ENCODE measurements around the gene LGI2. TPM values are rescaled to one million over a fixed set of nuclear protein-coding genes. Genes with fewer than 3 reads are reported as not detected.

LGI2 gene
- polyA plus RNA-seq, 2 donors: 0.08 to 0.27 TPM

DNA sequence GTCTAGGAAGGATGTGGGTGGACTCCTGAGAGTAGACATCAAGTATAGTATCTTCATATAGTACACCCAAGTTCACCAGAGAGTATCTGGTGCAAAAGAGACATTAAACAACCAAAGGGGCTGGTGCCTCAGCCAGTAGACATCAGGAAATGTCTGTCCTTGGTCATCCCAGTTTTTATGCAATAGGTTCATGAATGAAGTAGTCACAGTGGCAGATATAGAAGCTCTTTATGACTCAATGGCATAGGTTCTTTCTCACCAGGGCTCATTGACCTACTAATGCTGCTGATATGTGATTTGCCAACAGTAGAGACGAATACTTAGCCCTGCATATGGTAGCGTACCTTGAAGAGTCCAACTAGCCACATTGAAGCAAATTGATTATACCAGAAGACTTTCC lies 72.9 kb downstream of the LGI2 start:
- Histone ChIP-seq H3K36me3 (ENCODE audit: control insufficient read depth in 2 of 2, insufficient read depth in 2 of 2, low read length in 1 of 2) (no peaks in the 10 kb centered on the region), H3K4me1 (ENCODE audit: control insufficient read depth in 2 of 2, insufficient read depth in 2 of 2, low read length in 1 of 2) (no peaks in the 10 kb centered on the region), H3K27ac (ENCODE audit: low read depth in 2 of 2, low read length in 1 of 2) (no peak overlapping the region), H3K9me3 (ENCODE audit: control insufficient read depth in 2 of 2, insufficient read depth in 1 of 2, low read depth in 1 of 2, low read length in 1 of 2) (no peaks in the 10 kb centered on the region), H3K27me3 (ENCODE audit: control insufficient read depth in 1 of 2, insufficient read depth in 2 of 2, low read length in 2 of 2) (no peaks in the 10 kb centered on the region), H3K4me3 (ENCODE audit: low read depth in 1 of 2, low read length in 2 of 2) (no peak overlapping the region)
- 79 to 92% methylated on average over 2 of the region's 2 CpGs for WGBS, 2 donors

GRCh38 chr4:24956763-24957162 lies 74.0 kb downstream of the LGI2 start:
- H3K27me3 ChIP-seq (ENCODE audit: control insufficient read depth in 1 of 2, insufficient read depth in 2 of 2, low read length in 2 of 2): no peaks in the 10 kb centered on the region
- H3K9me3 ChIP-seq (ENCODE audit: control insufficient read depth in 2 of 2, insufficient read depth in 1 of 2, low read depth in 1 of 2, low read length in 1 of 2): no peaks in the 10 kb centered on the region
- H3K4me3 ChIP-seq (ENCODE audit: low read depth in 1 of 2, low read length in 2 of 2): no peak overlapping the region
- H3K4me1 ChIP-seq (ENCODE audit: control insufficient read depth in 2 of 2, insufficient read depth in 2 of 2, low read length in 1 of 2): no peaks in the 10 kb centered on the region
- H3K27ac ChIP-seq (ENCODE audit: low read depth in 2 of 2, low read length in 1 of 2): no peak overlapping the region
- WGBS, 2 donors: 92 to 95% methylated on average over 2 of the region's 2 CpGs
- no peaks in the 10 kb centered on the region for H3K36me3 ChIP-seq (ENCODE audit: control insufficient read depth in 2 of 2, insufficient read depth in 2 of 2, low read length in 1 of 2)

GRCh38 chr4:24956091-24956490 lies 74.7 kb downstream of the LGI2 start:
- no peaks in the 10 kb centered on the region for H3K9me3 ChIP-seq (ENCODE audit: control insufficient read depth in 2 of 2, insufficient read depth in 1 of 2, low read depth in 1 of 2, low read length in 1 of 2)
- H3K4me1 ChIP-seq (ENCODE audit: control insufficient read depth in 2 of 2, insufficient read depth in 2 of 2, low read length in 1 of 2): no peaks in the 10 kb centered on the region
- 91 to 93% methylated on average over 2 of the region's 2 CpGs for WGBS, 2 donors
- no peak overlapping the region for H3K27ac ChIP-seq (ENCODE audit: low read depth in 2 of 2, low read length in 1 of 2)
- no peak overlapping the region for H3K4me3 ChIP-seq (ENCODE audit: low read depth in 1 of 2, low read length in 2 of 2)
- H3K27me3 ChIP-seq (ENCODE audit: control insufficient read depth in 1 of 2, insufficient read depth in 2 of 2, low read length in 2 of 2): no peaks in the 10 kb centered on the region
- no peaks in the 10 kb centered on the region for H3K36me3 ChIP-seq (ENCODE audit: control insufficient read depth in 2 of 2, insufficient read depth in 2 of 2, low read length in 1 of 2)

DNA sequence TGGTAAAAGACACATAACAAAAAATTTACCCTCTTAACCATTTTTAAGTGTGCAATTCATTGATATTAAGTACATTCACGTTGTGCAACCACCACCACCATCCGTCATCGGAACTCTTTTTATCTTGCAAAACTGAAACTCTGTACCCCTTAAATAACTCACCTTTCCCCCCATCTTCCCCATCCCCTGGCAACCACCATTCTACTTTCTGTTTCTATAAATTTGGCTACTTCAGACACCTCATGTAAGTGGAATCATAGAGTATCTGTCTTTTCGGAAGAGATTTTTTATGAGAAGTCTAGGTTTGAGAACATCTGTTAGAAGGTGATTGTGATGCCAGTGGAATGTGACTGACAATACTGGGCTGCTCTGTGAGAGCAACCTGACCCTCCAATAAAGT lies 78.1 kb downstream of the LGI2 start:
- H3K27ac ChIP-seq (ENCODE audit: low read depth in 2 of 2, low read length in 1 of 2): no peak overlapping the region
- no peaks in the 10 kb centered on the region for H3K4me1 ChIP-seq (ENCODE audit: control insufficient read depth in 2 of 2, insufficient read depth in 2 of 2, low read length in 1 of 2)
- H3K9me3 ChIP-seq (ENCODE audit: control insufficient read depth in 2 of 2, insufficient read depth in 1 of 2, low read depth in 1 of 2, low read length in 1 of 2): no peaks in the 10 kb centered on the region
- H3K36me3 ChIP-seq (ENCODE audit: control insufficient read depth in 2 of 2, insufficient read depth in 2 of 2, low read length in 1 of 2): no peaks in the 10 kb centered on the region
- WGBS, 2 donors: 86 to 90% methylated on average over 4 of the region's 4 CpGs
- H3K27me3 ChIP-seq (ENCODE audit: control insufficient read depth in 1 of 2, insufficient read depth in 2 of 2, low read length in 2 of 2): no peaks in the 10 kb centered on the region
- H3K4me3 ChIP-seq (ENCODE audit: low read depth in 1 of 2, low read length in 2 of 2): no peak overlapping the region

GRCh38 chr4:24949970-24950369 lies 80.8 kb downstream of the LGI2 start:
- Histone ChIP-seq H3K9me3 (ENCODE audit: control insufficient read depth in 2 of 2, insufficient read depth in 1 of 2, low read depth in 1 of 2, low read length in 1 of 2) (no peaks in the 10 kb centered on the region), H3K27ac (ENCODE audit: low read depth in 2 of 2, low read length in 1 of 2) (no peak overlapping the region), H3K4me3 (ENCODE audit: low read depth in 1 of 2, low read length in 2 of 2) (no peak overlapping the region), H3K27me3 (ENCODE audit: control insufficient read depth in 1 of 2, insufficient read depth in 2 of 2, low read length in 2 of 2) (no peaks in the 10 kb centered on the region), H3K36me3 (ENCODE audit: control insufficient read depth in 2 of 2, insufficient read depth in 2 of 2, low read length in 1 of 2) (no peaks in the 10 kb centered on the region), H3K4me1 (ENCODE audit: control insufficient read depth in 2 of 2, insufficient read depth in 2 of 2, low read length in 1 of 2) (no peaks in the 10 kb centered on the region)

Other genes starting within 250 kb of the LGI2 start
- 10 to 100 TPM in 1 of 2 donors, 1 to 10 TPM in 1; 5.8 to 21.1 TPM for gene SOD3, start 235.4 kb downstream of the LGI2 start, polyA plus RNA-seq
- 1 to 10 TPM; 1.9 to 2.4 TPM for gene CCDC149, start 117.9 kb downstream of the LGI2 start, polyA plus RNA-seq
- gene SEPSECS, start 129.5 kb upstream of the LGI2 start, polyA plus RNA-seq: 1 to 10 TPM; 2.2 to 3.9 TPM
- gene PI4K2B, start 203.1 kb upstream of the LGI2 start, polyA plus RNA-seq: 10 to 100 TPM in 1 of 2 donors, 1 to 10 TPM in 1; 7.3 to 11.6 TPM

Data from esophagus (tissue), 2 donors.